GM19239 (cell line): Measurements from ENCODE around the gene NAXE.

Experiments used
- DNase-seq: peaks from one replicate; pipeline ENCODE4 v3.0.0; 2011; ENCODE audit warnings: low spot score; ENCODE audit not compliant: insufficient read length
- FAIRE-seq: peaks from 2 replicates; lab custom pipeline; 2011; peaks lifted over from hg19 to GRCh38; lab: Jason Lieb, UNC

The NAXE gene

GRCh38 chr1:156643049-156643777 lies 51.6 kb downstream of the NAXE start:
- FAIRE-seq = no peak
- DNase-seq = no peak

GRCh38 chr1:156643778-156644092 lies 52.2 kb downstream of the NAXE start:
- DNase-seq (no peak), FAIRE-seq (peak; percentile 53)
